Cardiac fibroblast (primary cell): ENCODE results near the gene DRGX.
A peak's percentile ranks its signal among the peaks of the same experiment; 100 is the strongest.

ENCODE experiments used
- DNase-seq, 2 donors: peaks; one replicate each; pipeline versions ENCODE4 v3.0.0 to v3.0.0-alpha.2; 2010; ENCODE audit warnings: low read depth in 2 of 2
- H3K4me3 ChIP-seq, 2 donors: replicated peaks in 1 of 2; 1 replicate in 1 of 2; 2 replicates in 1 of 2; pipeline ENCODE4 v1.5.1; 2011; ENCODE audit warnings: low read depth in 2 of 2, low read length in 2 of 2, mild to moderate bottlenecking in 2 of 2, moderate library complexity in 1 of 2
- CTCF ChIP-seq: IDR thresholded peaks from one replicate; pipeline ENCODE4 v1.5.1; 2011; ENCODE audit warnings: low read depth, mild to moderate bottlenecking, low read length, inconsistent platforms

Gene DRGX

GRCh38 chr10:49384268-49384953, 11.5 kb downstream of the DRGX start:
- TF ChIP-seq CTCF: no peak
- no peak overlapping the region for H3K4me3 ChIP-seq

GRCh38 chr10:49383853-49384252, 12.0 kb downstream of the DRGX start:
- TF ChIP-seq CTCF: no peak
- no peak overlapping the region for H3K4me3 ChIP-seq
- DNase-seq: no peak

More at GRCh38 chr10:49384268-49384953, 11.5 kb downstream of the DRGX start:
- no peak for DNase-seq

DNA sequence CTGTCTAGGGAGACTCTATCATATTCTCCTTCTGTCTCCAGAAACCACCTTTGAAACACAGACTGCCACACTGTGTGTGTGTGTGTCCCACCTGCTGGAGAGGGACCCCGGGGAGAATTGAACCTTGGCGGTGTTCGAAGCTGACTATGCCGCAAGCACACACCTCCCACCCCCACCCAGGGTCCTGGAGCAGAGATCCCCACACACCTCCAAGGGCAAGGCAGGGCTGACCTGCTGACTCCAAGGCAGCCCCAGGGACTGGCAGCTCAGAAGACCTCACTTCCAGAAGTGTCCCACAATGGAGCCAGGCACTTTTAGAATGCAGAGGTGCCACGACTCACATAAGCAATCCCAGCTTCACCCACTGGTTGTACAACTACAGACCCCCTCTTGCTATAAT, 13.1 kb downstream of the DRGX start:
- no peak for DNase-seq
- H3K4me3 ChIP-seq: no peak overlapping the region
- TF ChIP-seq CTCF: no peak

GRCh38 chr10:49382226-49382625, 13.7 kb downstream of the DRGX start:
- TF ChIP-seq CTCF: no peak
- DNase-seq: no peak
- H3K4me3 ChIP-seq: no peak overlapping the region

- TF ChIP-seq CTCF: no peak
- no peak overlapping the region for H3K4me3 ChIP-seq
- no peak for DNase-seq
Measured at GRCh38 chr10:49381111-49381900, 14.6 kb downstream of the DRGX start.

DNA sequence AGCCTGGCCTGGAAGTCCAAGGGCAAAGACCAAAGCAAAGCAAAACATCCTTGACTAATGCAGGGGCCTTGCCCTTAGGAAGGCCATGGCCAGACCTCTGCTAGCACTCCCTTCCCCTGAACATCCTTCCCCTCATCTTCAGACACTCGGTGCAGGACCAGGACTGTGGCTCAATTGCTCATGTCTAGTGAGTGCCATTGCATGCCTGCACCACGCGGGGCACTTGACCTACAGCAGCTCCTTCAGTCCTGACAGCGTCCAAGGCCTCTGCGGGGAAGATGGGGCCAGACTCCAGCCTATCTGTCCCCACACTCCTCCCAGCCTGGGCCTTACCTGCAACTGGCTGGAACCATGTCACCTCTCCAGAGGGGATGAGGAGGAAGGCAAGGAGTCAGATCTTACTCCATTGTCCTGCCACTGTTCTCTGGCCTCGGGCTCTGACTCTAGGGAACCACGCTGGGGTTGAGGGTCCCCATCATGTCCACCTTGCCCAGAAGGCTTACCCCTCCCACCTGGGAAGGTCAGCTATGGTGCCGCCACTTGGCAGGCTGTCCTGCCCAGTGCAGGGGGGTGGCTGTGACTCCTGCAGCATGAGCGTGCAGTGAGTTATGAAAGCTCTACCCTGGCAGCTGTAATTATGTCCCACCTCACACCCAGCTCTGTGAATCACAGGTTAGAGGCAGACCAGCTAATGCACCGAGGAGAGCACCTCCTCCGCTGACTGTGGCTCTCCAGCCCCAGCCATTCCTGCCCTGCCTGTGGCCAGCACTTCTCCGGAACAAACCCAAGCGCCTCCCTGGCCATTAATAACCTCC, 16.1 kb downstream of the DRGX start:
- TF ChIP-seq CTCF: peak; percentile 40
- peak in 1 of 2 donors; percentile 7 for DNase-seq
- H3K4me3 ChIP-seq: no peak overlapping the region
